ENCODE measurements around the gene CDH4. TPM values are rescaled to one million over a fixed set of nuclear protein-coding genes. Genes with fewer than 3 reads are reported as not detected.

CDH4 gene
- total and polyA plus RNA-seq, 9 donors: 0.12 to 4.4 (median 0.36) TPM

DNA sequence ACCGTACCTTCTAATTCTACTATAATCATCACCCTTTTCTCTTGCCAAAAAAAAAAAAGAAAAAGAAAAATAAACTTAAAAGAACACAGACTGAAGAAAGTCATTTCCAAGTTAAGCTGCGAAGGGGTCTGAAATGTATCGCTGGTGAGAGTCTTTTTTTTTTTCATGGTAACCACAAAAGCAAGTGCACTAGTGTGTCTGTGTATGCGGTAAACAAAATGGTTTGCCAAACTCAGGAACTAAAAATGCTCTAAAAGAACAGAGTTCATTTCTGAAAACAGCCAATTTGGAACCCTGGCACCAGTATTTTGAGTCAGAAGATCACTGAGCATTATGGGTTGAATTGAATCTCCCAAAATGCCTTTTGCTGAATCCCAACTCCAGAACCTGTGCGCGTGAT, 46.6 kb downstream of the CDH4 start:
- H3K9me3 ChIP-seq: no peaks in the 10 kb centered on the region
- H3K27me3 ChIP-seq: no peaks in the 10 kb centered on the region
- 70 to 76% (median 72%) methylated on average over 6 of the region's 6 CpGs for WGBS, 3 donors
- TF ChIP-seq POLR2A (IDR thresholded peaks at IDR 0.05) (no peak), EP300 (IDR thresholded peaks at IDR 0.05) (no peak)
- TF ChIP-seq, protein P1, sequence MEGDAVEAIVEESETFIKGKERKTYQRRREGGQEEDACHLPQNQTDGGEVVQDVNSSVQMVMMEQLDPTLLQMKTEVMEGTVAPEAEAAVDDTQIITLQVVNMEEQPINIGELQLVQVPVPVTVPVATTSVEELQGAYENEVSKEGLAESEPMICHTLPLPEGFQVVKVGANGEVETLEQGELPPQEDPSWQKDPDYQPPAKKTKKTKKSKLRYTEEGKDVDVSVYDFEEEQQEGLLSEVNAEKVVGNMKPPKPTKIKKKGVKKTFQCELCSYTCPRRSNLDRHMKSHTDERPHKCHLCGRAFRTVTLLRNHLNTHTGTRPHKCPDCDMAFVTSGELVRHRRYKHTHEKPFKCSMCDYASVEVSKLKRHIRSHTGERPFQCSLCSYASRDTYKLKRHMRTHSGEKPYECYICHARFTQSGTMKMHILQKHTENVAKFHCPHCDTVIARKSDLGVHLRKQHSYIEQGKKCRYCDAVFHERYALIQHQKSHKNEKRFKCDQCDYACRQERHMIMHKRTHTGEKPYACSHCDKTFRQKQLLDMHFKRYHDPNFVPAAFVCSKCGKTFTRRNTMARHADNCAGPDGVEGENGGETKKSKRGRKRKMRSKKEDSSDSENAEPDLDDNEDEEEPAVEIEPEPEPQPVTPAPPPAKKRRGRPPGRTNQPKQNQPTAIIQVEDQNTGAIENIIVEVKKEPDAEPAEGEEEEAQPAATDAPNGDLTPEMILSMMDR (IDR thresholded peaks at IDR 0.05): no peak
- no peak overlapping the region for H3K27ac ChIP-seq
- intact Hi-C loops (cut with DNase I): no loop called here
- no peaks in the 10 kb centered on the region for H3K36me3 ChIP-seq
- no peak overlapping the region for H3K4me3 ChIP-seq
- H3K4me1 ChIP-seq (ENCODE audit: insufficient read depth): no peaks in the 10 kb centered on the region
- DNase-seq: no peak

DNA sequence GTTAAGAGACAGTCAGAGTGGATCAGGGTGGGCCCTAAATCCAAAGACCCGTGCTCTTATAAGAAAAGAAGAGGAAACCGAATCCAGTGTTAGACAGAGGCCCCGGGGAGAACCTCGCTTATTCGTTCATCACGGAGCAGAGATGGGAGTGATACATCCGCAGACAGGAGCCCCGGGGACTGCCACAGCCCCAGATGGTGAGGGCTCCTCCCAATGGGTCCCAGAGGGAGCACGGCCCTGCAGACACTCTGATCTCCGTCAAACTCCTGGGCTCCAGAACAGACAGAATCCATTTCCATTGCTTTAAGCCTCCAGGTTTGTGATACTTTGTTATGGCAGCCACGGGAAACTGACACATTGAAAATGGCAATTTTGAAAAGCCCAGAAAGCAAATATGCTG, 47.0 kb downstream of the CDH4 start:
- TF ChIP-seq, protein P1 (IDR thresholded peaks at IDR 0.05): no peak
- TF ChIP-seq POLR2A (IDR thresholded peaks at IDR 0.05) (no peak), EP300 (IDR thresholded peaks at IDR 0.05) (no peak)
- H3K4me1 ChIP-seq (ENCODE audit: insufficient read depth): no peaks in the 10 kb centered on the region
- H3K9me3 ChIP-seq: no peaks in the 10 kb centered on the region
- DNase-seq: no peak
- H3K4me3 ChIP-seq: no peak overlapping the region
- H3K27me3 ChIP-seq: no peaks in the 10 kb centered on the region
- no peak overlapping the region for H3K27ac ChIP-seq
- 69 to 78% (median 73%) methylated on average over 11 of the region's 11 CpGs for WGBS, 3 donors
- no peaks in the 10 kb centered on the region for H3K36me3 ChIP-seq
- intact Hi-C loops (cut with DNase I): no loop called here

DNA sequence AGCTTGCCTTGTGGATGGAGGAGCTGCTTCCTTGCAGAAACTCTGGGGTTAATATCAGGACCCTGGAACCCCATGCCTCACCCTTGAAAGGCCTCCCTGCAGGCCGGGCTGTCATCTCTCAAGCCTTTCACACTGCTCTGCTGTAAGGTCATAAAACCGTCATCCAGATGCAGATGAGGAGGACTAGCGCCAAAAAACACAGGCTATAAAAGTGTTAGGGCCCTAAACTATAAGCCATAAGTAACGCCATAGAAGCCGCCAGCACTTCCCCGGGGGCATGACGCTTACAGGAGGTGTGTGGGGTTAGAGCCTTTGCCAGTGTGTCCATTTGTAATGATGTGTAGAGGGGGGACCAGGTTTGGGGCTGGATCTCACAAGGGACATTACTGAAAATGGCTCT, 47.6 kb downstream of the CDH4 start:
- H3K4me3 ChIP-seq: no peak overlapping the region
- no peaks in the 10 kb centered on the region for H3K36me3 ChIP-seq
- intact Hi-C loops (cut with DNase I): no loop called here
- no peak for DNase-seq
- no peaks in the 10 kb centered on the region for H3K27me3 ChIP-seq
- TF ChIP-seq POLR2A (IDR thresholded peaks at IDR 0.05) (no peak), EP300 (IDR thresholded peaks at IDR 0.05) (no peak)
- TF ChIP-seq, protein P1 (IDR thresholded peaks at IDR 0.05): no peak
- no peaks in the 10 kb centered on the region for H3K4me1 ChIP-seq (ENCODE audit: insufficient read depth)
- no peaks in the 10 kb centered on the region for H3K9me3 ChIP-seq
- WGBS, 3 donors: 24 to 27% (median 26%) methylated on average over 7 of the region's 7 CpGs
- H3K27ac ChIP-seq: no peak overlapping the region

DNA sequence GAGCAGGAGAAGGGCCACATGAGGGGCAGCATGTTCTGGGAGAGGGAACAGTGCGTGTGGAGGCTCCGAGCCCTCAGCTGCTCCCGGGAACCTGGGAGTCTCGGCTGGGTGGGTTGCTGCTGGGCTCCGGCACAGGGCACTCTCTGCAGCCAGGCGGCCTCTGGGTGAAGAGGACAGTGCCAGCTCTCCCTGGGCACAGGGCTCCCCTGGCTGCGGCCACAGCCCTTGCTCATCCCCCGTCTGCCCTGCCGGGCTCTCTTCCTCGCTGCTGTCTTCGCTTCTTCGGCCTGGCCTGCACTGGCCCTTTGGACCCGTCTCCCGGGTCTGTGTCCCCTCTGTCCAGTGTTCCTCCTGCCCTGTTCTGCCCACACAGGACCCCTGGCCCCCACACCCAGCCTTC, 48.2 kb downstream of the CDH4 start:
- TF ChIP-seq EP300 (IDR thresholded peaks at IDR 0.05) (no peak), POLR2A (IDR thresholded peaks at IDR 0.05) (no peak)
- TF ChIP-seq, protein P1 (IDR thresholded peaks at IDR 0.05): no peak
- intact Hi-C loops (cut with DNase I): no loop called here
- no peak overlapping the region for H3K27ac ChIP-seq
- H3K4me3 ChIP-seq: no peak overlapping the region
- no peaks in the 10 kb centered on the region for H3K36me3 ChIP-seq
- 79 to 86% (median 84%) methylated on average over 14 of the region's 14 CpGs for WGBS, 3 donors
- no peak for DNase-seq
- H3K4me1 ChIP-seq (ENCODE audit: insufficient read depth): no peaks in the 10 kb centered on the region
- H3K27me3 ChIP-seq: no peaks in the 10 kb centered on the region
- no peaks in the 10 kb centered on the region for H3K9me3 ChIP-seq

DNA sequence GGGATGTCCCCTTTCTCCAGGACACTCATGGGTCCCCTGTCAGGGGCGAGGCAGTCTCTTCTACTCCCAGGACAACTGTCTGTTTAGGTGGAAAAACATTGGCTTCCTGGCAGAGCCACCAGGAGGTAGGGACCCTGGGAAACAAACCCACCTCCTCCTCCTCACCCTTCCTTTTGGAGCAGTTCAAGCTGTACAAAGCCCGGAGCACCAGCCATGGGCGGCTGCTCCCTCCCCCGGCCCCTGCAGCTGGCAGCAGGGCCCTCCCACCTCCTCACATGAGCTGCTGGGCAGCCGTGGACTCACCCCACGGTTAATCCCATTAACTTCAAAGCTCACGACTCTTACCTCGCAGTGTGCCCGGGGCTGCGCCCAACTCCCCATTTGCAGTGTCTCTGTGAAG, 48.6 kb downstream of the CDH4 start:
- Histone ChIP-seq H3K4me1 (ENCODE audit: insufficient read depth) (no peaks in the 10 kb centered on the region), H3K36me3 (no peaks in the 10 kb centered on the region), H3K4me3 (no peak overlapping the region), H3K27ac (no peak overlapping the region), H3K9me3 (no peaks in the 10 kb centered on the region), H3K27me3 (no peaks in the 10 kb centered on the region)
- TF ChIP-seq EP300 (IDR thresholded peaks at IDR 0.05) (no peak), POLR2A (IDR thresholded peaks at IDR 0.05) (no peak)
- TF ChIP-seq, protein P1 (IDR thresholded peaks at IDR 0.05): no peak
- 36 to 53% (median 49%) methylated on average over 9 to 10 of the region's 10 CpGs for WGBS, 3 donors
- intact Hi-C loops (cut with DNase I): no loop called here
- no peak for DNase-seq

Measured in ovary (tissue), 9 donors.